K562 (cell line): ENCODE data around the gene PIRT. TPM values are rescaled to one million over a fixed set of nuclear protein-coding genes. Genes with fewer than 3 reads are reported as not detected.

Experiments used
- ATAC-seq: fragments of 200-7000 bp; cut with Tn5 transposase; 3 replicates; pipeline ENCODE4 v1.9.1; 2020; ENCODE audit warnings: moderate library complexity
- BruUV-seq: library from RNA; stranded (reverse); fragments of 400-500 nt; replicated peaks from 2 replicates; lab custom pipeline; 2021; lab: Mats Ljungman, UMichigan
- CTCF ChIA-PET: fragments of 300-600 bp; formaldehyde crosslinking; extraction: SDS; loops from one replicate; lab custom pipeline; 2021; ENCODE audit warnings: low intra/inter-chr PET ratio; lab: Yijun Ruan, JAX
- POLR2A ChIA-PET: fragments of 300-600, 350-650 bp; sonication (Branson Sonifier 250); formaldehyde crosslinking; extraction: SDS; loops from one replicate; lab custom pipeline; 2021; ENCODE audit warnings: antibody characterized with exemption, inconsistent platforms; lab: Yijun Ruan, JAX
- DNase-seq, 4 experiments: peaks; one replicate each; pipeline versions ENCODE4 v3.0.0 to v3.0.0-alpha.2; 2011 to 2018; ENCODE audit warnings: low spot score in 3 of 4, mixed read lengths in 3 of 4; ENCODE audit errors: extremely low read depth in 1 of 4
- FAIRE-seq: peaks from 2 replicates; lab custom pipeline; 2011; peaks lifted over from hg19 to GRCh38; lab: Jason Lieb, UNC
- H2AFZ ChIP-seq: 2 replicates; pipeline ENCODE4 v1.6.0; 2011; ENCODE audit warnings: low read depth, low read length, control low read depth, inconsistent platforms
- H3K27ac ChIP-seq: fragments of 200-600 bp; 3 replicates; pipeline ENCODE4 v1.8.0; 2011; ENCODE audit warnings: low read depth, mild to moderate bottlenecking, control low read depth, inconsistent platforms, low read length, moderate library complexity, mixed read lengths; ENCODE audit errors: extremely low read depth
- H3K27me3 ChIP-seq, 2 experiments: fragments of 300-600 bp in 1 of 2; 2 replicates in 1 of 2; 3 replicates in 1 of 2; pipeline versions ENCODE4 v1.6.0 to v1.8.0; 2011; ENCODE audit warnings: inconsistent platforms in 2 of 2, low read length in 2 of 2, mild to moderate bottlenecking in 1 of 2, mixed read lengths in 1 of 2, moderate library complexity in 1 of 2; ENCODE audit not compliant: control insufficient read depth in 2 of 2, insufficient read depth in 2 of 2
- H3K36me3 ChIP-seq: fragments of 300-600 bp; 3 replicates; pipeline ENCODE4 v1.8.0; 2011; ENCODE audit warnings: mild to moderate bottlenecking, low read length, inconsistent platforms; ENCODE audit not compliant: control insufficient read depth, insufficient read depth
- H3K4me1 ChIP-seq, 2 experiments: fragments of 200-600 bp in 1 of 2; replicated peaks in 1 of 2; 2 replicates in 1 of 2; 3 replicates in 1 of 2; pipeline versions ENCODE4 v1.5.1 to v1.8.0; 2011; ENCODE audit warnings: inconsistent platforms in 2 of 2, low read length in 2 of 2, mild to moderate bottlenecking in 1 of 2, mixed read lengths in 1 of 2, moderate library complexity in 1 of 2; ENCODE audit not compliant: control insufficient read depth in 2 of 2, insufficient read depth in 2 of 2
- H3K4me2 ChIP-seq: 2 replicates; pipeline ENCODE4 v1.6.1; 2011; ENCODE audit warnings: low read length, control low read depth, inconsistent platforms, mixed read lengths; ENCODE audit not compliant: insufficient read depth
- H3K4me3 ChIP-seq: fragments of 200-600 bp; sonication (generic), shearing (Covaris generic); 2 replicates; pipeline ENCODE4 v1.5.1; 2016; ENCODE audit warnings: control low read depth, inconsistent platforms
- H3K79me2 ChIP-seq: fragments of 200-600 bp; 3 replicates; pipeline ENCODE4 v1.8.0; 2011; ENCODE audit warnings: low read length, inconsistent platforms; ENCODE audit not compliant: control insufficient read depth, insufficient read depth
- H3K9ac ChIP-seq, 2 experiments: 2 replicates each; pipeline versions ENCODE4 v1.6.0 to v1.6.1; 2011; ENCODE audit warnings: low read depth in 2 of 2, low read length in 2 of 2, control low read depth in 1 of 2, inconsistent platforms in 1 of 2, mild to moderate bottlenecking in 1 of 2, mixed read lengths in 1 of 2; ENCODE audit not compliant: insufficient read depth in 1 of 2
- H3K9me1 ChIP-seq: one replicate; pipeline ENCODE4 v1.6.0; 2011; ENCODE audit warnings: inconsistent platforms, mild to moderate bottlenecking, low read length, moderate library complexity; ENCODE audit not compliant: control insufficient read depth, insufficient read depth
- H3K9me3 ChIP-seq: replicated peaks from 2 replicates; pipeline ENCODE4 v1.5.1; 2011; ENCODE audit warnings: low read depth, low read length, inconsistent platforms; ENCODE audit not compliant: control insufficient read depth, insufficient read depth
- H4K20me1 ChIP-seq: replicated peaks from 2 replicates; pipeline ENCODE4 v1.6.1; 2011; ENCODE audit warnings: low read length, inconsistent platforms, mixed read lengths; ENCODE audit not compliant: control insufficient read depth, insufficient read depth
- BCL6 ChIP-seq: fragments of 250-450 bp; sonication (Bioruptor Pico); IDR thresholded peaks from 2 replicates; pipeline ENCODE4 v1.4.0; 2020
- CXXC5 ChIP-seq: fragments of 250-450 bp; sonication (Bioruptor Pico); IDR thresholded peaks from 2 replicates; pipeline ENCODE4 v1.8.0; 2022; ENCODE audit warnings: inconsistent platforms, mild to moderate bottlenecking, moderate library complexity
- RAD51 ChIP-seq: fragments of 450-650 bp; IDR thresholded peaks from 2 replicates; pipeline ENCODE4 v1.7.1; 2016; ENCODE audit warnings: low read depth, mild to moderate bottlenecking, borderline replicate concordance
- RBM22 ChIP-seq: fragments of 200-400 bp; formaldehyde crosslinking; IDR thresholded peaks from 2 replicates; pipeline ENCODE4 v1.6.1; 2018; ENCODE audit warnings: low read length, low read depth; ENCODE audit not compliant: poor library complexity, severe bottlenecking
- RNF219 ChIP-seq: fragments of 250-450 bp; sonication (Bioruptor Pico); IDR thresholded peaks from 2 replicates; pipeline ENCODE4 v1.5.0; 2022; ENCODE audit warnings: mild to moderate bottlenecking
- ZNF140 ChIP-seq: fragments of 250-450 bp; sonication (Bioruptor Pico); IDR thresholded peaks from 2 replicates; pipeline ENCODE4 v1.8.0; 2021; ENCODE audit warnings: moderate library complexity, mild to moderate bottlenecking, inconsistent platforms
- ZNF75A ChIP-seq: fragments of 450-650 bp; formaldehyde crosslinking; IDR thresholded peaks from 2 replicates; pipeline ENCODE4 v1.4.0; 2020; ENCODE audit warnings: mild to moderate bottlenecking
- WGBS: fragments of 100-300 bp; shearing (Covaris generic); methylation state at CpG from one replicate; pipeline ENCODE4 v1.1.6; 2016; ENCODE audit warnings: low coverage, mixed read lengths; ENCODE audit not compliant: insufficient coverage; ENCODE audit errors: missing lambda C conversion rate; 5-methylcytosine and 5-hydroxymethylcytosine counted together
- in situ Hi-C: fragments of 300-500 bp; cut with MboI; formaldehyde crosslinking; loops from 4 replicates; pipeline ENCODE4 v1.15.0; 2018; ENCODE audit warnings: inconsistent platforms, mixed read lengths
- intact Hi-C: fragments of 100-400 bp; cut with micrococcal nuclease; formaldehyde crosslinking; loops from 2 replicates; pipeline ENCODE4 v1.14.2; 2022
- polyA plus RNA-seq, 8 experiments: library from polyadenylated mRNA; depleted of rRNA in 4 of 8; stranded (reverse) in 5 of 8; unstranded in 3 of 8; fragments of >200 nt; fragmentation: Nextera tagmentation in 2 of 8; fragmentation: Illumina TruSeq in 1 of 8; extraction: Ambion mirVana in 2 of 8; extraction: Trizol in 1 of 8; gene quantifications; 2 replicates each; pipeline versions ENCODE4 v1.2.1 to v1.2.3, GENCODE V29; 2011 to 2014; ENCODE audit warnings: inconsistent platforms in 1 of 8, missing spikeins in 1 of 8
- total RNA-seq, 7 experiments: library from RNA; depleted of rRNA in 6 of 7; stranded (reverse); fragments of >200 nt in 6 of 7; fragmentation: Illumina TruSeq in 2 of 7; extraction: Trizol in 2 of 7; gene quantifications; 2 replicates each; pipeline versions ENCODE4 v1.2.1 to v1.2.3, GENCODE V29; 2011 to 2021; ENCODE audit warnings: low replicate concordance in 1 of 7

Gene PIRT
- total and polyA plus RNA-seq, 9 of the 15 experiments (the other 6 are each of a cell fraction or from before 2014, with no cell fraction given), result not detected

GRCh38 chr17:10827898-10828552, 9.9 kb downstream of the PIRT start:
- 4% methylated on average over 5 of the region's 5 CpGs for WGBS
- Histone ChIP-seq H3K27ac (no peak overlapping the region), H3K27me3 (no peaks in the 10 kb centered on the region; a peak in 1 of 5 replicates), H4K20me1 (no peaks in the 10 kb centered on the region), H2AFZ (no peak overlapping the region), H3K9me1 (no peaks in the 10 kb centered on the region), H3K36me3 (no peaks in the 10 kb centered on the region), H3K9me3 (no peaks in the 10 kb centered on the region), H3K4me2 (no peak overlapping the region), H3K79me2 (no peaks in the 10 kb centered on the region), H3K4me1 (no peaks in the 10 kb centered on the region), H3K9ac (no peak overlapping the region), H3K4me3 (no peak overlapping the region)
- no TSS peak for BruUV-seq
- in situ Hi-C loops (no loop called here), intact Hi-C loops (no loop called here)
- ChIA-PET CTCF (no interaction called here), POLR2A (no interaction called here)
- TF ChIP-seq RAD51, result no peak
- TF ChIP-seq RBM22, result no peak
- TF ChIP-seq RNF219 (CRISPR knock-in tag), result no peak
- no peak for TF ChIP-seq ZNF140
- TF ChIP-seq BCL6 (CRISPR knock-in tag), result no peak
- TF ChIP-seq CXXC5 (CRISPR knock-in tag), result no peak
- TF ChIP-seq ZNF75A (CRISPR knock-in tag), result no peak
- no peak for DNase-seq
- no peak for ATAC-seq
- FAIRE-seq, result no peak
